Measurements from ENCODE around the gene SOD3. TPM values are rescaled to one million over a fixed set of nuclear protein-coding genes. Genes with fewer than 3 reads are reported as not detected.

Gene SOD3
- total and polyA plus RNA-seq, 2 of the 13 experiments (the other 11 are each of a cell fraction or from before 2014, with no cell fraction given) = 0.04 TPM; not detected in 1

DNA sequence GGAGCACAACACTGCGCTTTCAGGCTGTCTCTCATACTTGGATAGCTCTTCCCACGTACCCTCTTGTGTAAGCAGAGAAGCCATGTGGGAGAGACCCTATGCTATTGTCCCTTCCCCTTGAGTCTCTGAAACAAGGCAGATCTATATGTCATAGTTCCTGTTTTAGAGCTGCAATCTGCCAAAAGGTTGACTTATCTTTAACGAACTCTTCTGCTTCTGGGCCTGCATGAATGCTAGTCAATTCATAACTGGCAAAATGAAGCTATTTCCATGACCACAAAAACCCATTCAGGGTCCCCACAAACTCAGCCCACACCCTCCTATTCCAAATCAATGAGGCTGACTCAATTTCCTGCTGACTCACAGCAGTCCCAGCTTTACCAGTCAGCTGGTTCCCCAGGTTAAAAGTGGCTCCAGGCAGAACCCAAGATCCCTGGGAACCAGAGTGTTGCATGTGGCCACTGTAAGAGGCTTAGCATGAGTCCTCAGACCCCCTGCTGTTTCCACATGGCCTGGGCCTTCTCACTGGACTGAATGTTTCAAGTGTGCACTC is 25.3 kb upstream of the SOD3 start:
- BruUV-seq (replicated peaks) = no TSS peak
- Histone ChIP-seq H3K4me3 (replicated peaks in 1 of 3; ENCODE audit: insufficient read depth in 1 of 3, low read depth in 2 of 3, low read length in 3 of 3) (no peak overlapping the region), H3K36me3 (replicated peaks in 1 of 2; ENCODE audit: control insufficient read depth in 1 of 2, insufficient read depth in 2 of 2, low read length in 2 of 2) (no peaks in the 10 kb centered on the region), H3K4me2 (ENCODE audit: low read depth, low read length) (no peak overlapping the region), H3K79me2 (ENCODE audit: insufficient read depth, low read length) (no peaks in the 10 kb centered on the region), H3K9me3 (ENCODE audit: low read length) (no peaks in the 10 kb centered on the region), H3K27ac (ENCODE audit: extremely low read length, insufficient read depth, low read length) (no peak overlapping the region), H4K20me1 (ENCODE audit: insufficient read depth, low read length) (no peaks in the 10 kb centered on the region), H3K4me1 (ENCODE audit: insufficient read depth, low read length) (no peaks in the 10 kb centered on the region), H3K9ac (ENCODE audit: insufficient read depth, low read depth, low read length) (no peak overlapping the region), H2AFZ (ENCODE audit: low read length) (no peak overlapping the region), H3K27me3 (ENCODE audit: control insufficient read depth in 1 of 2, insufficient read depth in 2 of 2, low read length in 2 of 2) (no peaks in the 10 kb centered on the region; a peak in 1 of 5 replicates)
- POLR2A ChIA-PET = no interaction called here
- in situ Hi-C loops (cut with HindIII; ENCODE audit: extremely low pct_ligation_motif_present, low pct_unique_long_range_greater_than_20kb) (no loop called here), intact Hi-C loops (cut with micrococcal nuclease; ENCODE audit: unreplicated experiment) (no loop called here)
- CTCF ChIA-PET (ENCODE audit: low intra/inter-chr PET ratio, low total read pairs) = no interaction called here
- WGBS (ENCODE audit: low lambda C conversion rate) = 29% methylated on average over 3 of the region's 3 CpGs
- no peak for FAIRE-seq
- TF ChIP-seq HMGA1 (CRISPR knock-in tag; conservative IDR thresholded peaks at IDR 0.05) (no peak), ZNF605 (CRISPR knock-in tag; IDR thresholded peaks at IDR 0.05) (no peak), TFDP1 (CRISPR knock-in tag; IDR thresholded peaks at IDR 0.05; ENCODE audit: borderline replicate concordance) (no peak), NR2F1 (CRISPR knock-in tag; IDR thresholded peaks at IDR 0.05) (no peak), SSRP1 (CRISPR knock-in tag; IDR thresholded peaks at IDR 0.05) (no peak), ZNF253 (CRISPR knock-in tag; IDR thresholded peaks at IDR 0.05; ENCODE audit: borderline replicate concordance) (no peak)
- no peak for ATAC-seq
- no peak for DNase-seq (ENCODE audit: low spot score)

GRCh38 chr4:24770667-24771066 is 24.7 kb upstream of the SOD3 start:
- Histone ChIP-seq H4K20me1 (ENCODE audit: insufficient read depth, low read length) (no peaks in the 10 kb centered on the region), H3K9ac (ENCODE audit: insufficient read depth, low read depth, low read length) (no peak overlapping the region), H3K27ac (ENCODE audit: extremely low read length, insufficient read depth, low read length) (no peak overlapping the region), H3K4me2 (ENCODE audit: low read depth, low read length) (no peak overlapping the region), H3K36me3 (replicated peaks in 1 of 2; ENCODE audit: control insufficient read depth in 1 of 2, insufficient read depth in 2 of 2, low read length in 2 of 2) (no peaks in the 10 kb centered on the region), H3K4me1 (ENCODE audit: insufficient read depth, low read length) (no peaks in the 10 kb centered on the region), H3K27me3 (ENCODE audit: control insufficient read depth in 1 of 2, insufficient read depth in 2 of 2, low read length in 2 of 2) (no peaks in the 10 kb centered on the region; a peak in 1 of 5 replicates), H2AFZ (ENCODE audit: low read length) (no peak overlapping the region), H3K9me3 (ENCODE audit: low read length) (no peaks in the 10 kb centered on the region), H3K79me2 (ENCODE audit: insufficient read depth, low read length) (no peaks in the 10 kb centered on the region), H3K4me3 (replicated peaks in 1 of 3; ENCODE audit: insufficient read depth in 1 of 3, low read depth in 2 of 3, low read length in 3 of 3) (no peak overlapping the region)
- no peak for DNase-seq (ENCODE audit: low spot score)
- FAIRE-seq = no peak
- CTCF ChIA-PET (ENCODE audit: low intra/inter-chr PET ratio, low total read pairs) = no interaction called here
- WGBS (ENCODE audit: low lambda C conversion rate) = 24% methylated on average over 4 of the region's 4 CpGs
- POLR2A ChIA-PET = no interaction called here
- ATAC-seq = no peak
- no TSS peak for BruUV-seq (replicated peaks)
- in situ Hi-C loops (cut with HindIII; ENCODE audit: extremely low pct_ligation_motif_present, low pct_unique_long_range_greater_than_20kb) = no loop called here
- intact Hi-C loops (cut with micrococcal nuclease; ENCODE audit: unreplicated experiment) = no loop called here
- TF ChIP-seq GMEB2 (CRISPR knock-in tag; IDR thresholded peaks at IDR 0.05; ENCODE audit: low read depth) (no peak), ZNF567 (CRISPR knock-in tag; IDR thresholded peaks at IDR 0.05; ENCODE audit: borderline replicate concordance) (no peak), ZKSCAN8 (CRISPR knock-in tag; IDR thresholded peaks at IDR 0.05; ENCODE audit: borderline replicate concordance) (no peak), RXRA (CRISPR knock-in tag; IDR thresholded peaks at IDR 0.05) (no peak), NFYB (CRISPR knock-in tag; IDR thresholded peaks at IDR 0.05) (no peak), SMYD3 (CRISPR knock-in tag; IDR thresholded peaks at IDR 0.05) (no peak)
- TF ChIP-seq, protein P1, sequence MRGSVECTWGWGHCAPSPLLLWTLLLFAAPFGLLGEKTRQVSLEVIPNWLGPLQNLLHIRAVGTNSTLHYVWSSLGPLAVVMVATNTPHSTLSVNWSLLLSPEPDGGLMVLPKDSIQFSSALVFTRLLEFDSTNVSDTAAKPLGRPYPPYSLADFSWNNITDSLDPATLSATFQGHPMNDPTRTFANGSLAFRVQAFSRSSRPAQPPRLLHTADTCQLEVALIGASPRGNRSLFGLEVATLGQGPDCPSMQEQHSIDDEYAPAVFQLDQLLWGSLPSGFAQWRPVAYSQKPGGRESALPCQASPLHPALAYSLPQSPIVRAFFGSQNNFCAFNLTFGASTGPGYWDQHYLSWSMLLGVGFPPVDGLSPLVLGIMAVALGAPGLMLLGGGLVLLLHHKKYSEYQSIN (CRISPR knock-in tag; IDR thresholded peaks at IDR 0.05; ENCODE audit: borderline replicate concordance) = no peak
